OCI-LY7 (cell line): ENCODE measurements around the gene MAMLD1. TPM values are rescaled to one million over a fixed set of nuclear protein-coding genes. Genes with fewer than 3 reads are reported as not detected.

ENCODE experiments used
- BruUV-seq: library from RNA; stranded (reverse); fragments of 400-500 nt; replicated peaks from 2 replicates; lab custom pipeline; 2021; lab: Mats Ljungman, UMichigan
- CTCF ChIA-PET: fragments of 300-600 bp; sonication (Branson Sonifier 250); formaldehyde crosslinking; loops from one replicate; lab custom pipeline; 2022; ENCODE audit warnings: antibody characterized with exemption; ENCODE audit not compliant: unreplicated experiment; lab: Charles Lee
- POLR2A ChIA-PET: fragments of 300-600 bp; sonication (Branson Sonifier 250); formaldehyde crosslinking; loops from one replicate; lab custom pipeline; 2022; ENCODE audit warnings: antibody characterized with exemption; lab: Charles Lee
- DNase-seq: peaks from one replicate; pipeline ENCODE4 v3.0.0-alpha.2; 2015; ENCODE audit warnings: low spot score
- H2AFZ ChIP-seq: fragments of 200-600 bp; sonication (generic), shearing (Covaris generic); 2 replicates; pipeline ENCODE4 v1.6.1; 2014; ENCODE audit warnings: mild to moderate bottlenecking, antibody characterized with exemption, low read length, moderate library complexity
- H3K27ac ChIP-seq: fragments of 200-600 bp; sonication (generic); 2 replicates; pipeline ENCODE4 v1.5.1; 2014; ENCODE audit warnings: mixed run types, low read depth, mild to moderate bottlenecking, moderate library complexity, low read length, inconsistent platforms; ENCODE audit not compliant: poor library complexity, severe bottlenecking
- H3K36me3 ChIP-seq: fragments of 200-600 bp; sonication (generic); 2 replicates; pipeline ENCODE4 v1.6.1; 2014; ENCODE audit warnings: mild to moderate bottlenecking, antibody characterized with exemption, low read length, moderate library complexity, mixed read lengths; ENCODE audit not compliant: insufficient read depth
- H3K4me1 ChIP-seq: fragments of 200-600 bp; sonication (generic); 2 replicates; pipeline ENCODE4 v1.5.1; 2014; ENCODE audit warnings: mild to moderate bottlenecking, low read length; ENCODE audit not compliant: insufficient read depth, poor library complexity, severe bottlenecking
- H3K4me2 ChIP-seq: fragments of 200-600 bp; sonication (generic); 2 replicates; pipeline ENCODE4 v1.6.1; 2014; ENCODE audit warnings: mild to moderate bottlenecking, low read length
- H3K4me3 ChIP-seq: fragments of 200-600 bp; sonication (generic); 2 replicates; pipeline ENCODE4 v1.5.1; 2014; ENCODE audit warnings: mild to moderate bottlenecking, low read depth, low read length; ENCODE audit not compliant: poor library complexity, severe bottlenecking
- H3K79me2 ChIP-seq: fragments of 200-600 bp; sonication (generic); 2 replicates; pipeline ENCODE4 v1.6.1; 2016; ENCODE audit warnings: low read depth, mild to moderate bottlenecking, low read length, moderate library complexity, mixed read lengths; ENCODE audit not compliant: insufficient read depth
- H3K9me2 ChIP-seq: fragments of 200-600 bp; sonication (generic); 2 replicates; pipeline ENCODE4 v1.6.1; 2016; ENCODE audit warnings: mild to moderate bottlenecking, low read length, mixed read lengths; ENCODE audit not compliant: insufficient read depth
- H3K9me3 ChIP-seq: fragments of 200-600 bp; sonication (generic); 2 replicates; pipeline ENCODE4 v1.6.1; 2014; ENCODE audit warnings: mild to moderate bottlenecking, mixed run types, low read length, mixed read lengths
- H4K20me1 ChIP-seq: fragments of 200-600 bp; sonication (generic); 2 replicates; pipeline ENCODE4 v1.6.1; 2014; ENCODE audit warnings: mild to moderate bottlenecking, antibody characterized with exemption, low read length, moderate library complexity, mixed read lengths; ENCODE audit not compliant: insufficient read depth
- EZH2phosphoT487 ChIP-seq: fragments of 200-600 bp; sonication (generic); IDR thresholded peaks from 2 replicates; pipeline ENCODE4 v1.6.1; 2018; ENCODE audit warnings: low read depth, borderline replicate concordance, mild to moderate bottlenecking, mixed run types, antibody characterized with exemption, low read length, moderate library complexity, mixed read lengths
- intact Hi-C: fragments of 100-400 bp; cut with micrococcal nuclease; formaldehyde crosslinking; loops from one replicate; pipeline ENCODE4 v1.10.0; 2022; ENCODE audit not compliant: unreplicated experiment
- total RNA-seq, 2 experiments: library from RNA; depleted of rRNA in 1 of 2; stranded (reverse); fragments of >200 nt in 1 of 2; shearing (Covaris generic) in 1 of 2; gene quantifications; 2 replicates each; pipeline ENCODE4 v1.2.3, GENCODE V29; 2014 to 2022
- TF ChIP-seq, protein P1 (sequence below): fragments of 200-600 bp; sonication (generic); conservative IDR thresholded peaks from 2 replicates; pipeline ENCODE4 v1.5.1; 2014; ENCODE audit warnings: mild to moderate bottlenecking, antibody characterized with exemption, low read length, moderate library complexity, mixed read lengths

Gene MAMLD1
- total RNA-seq, 2 experiments from 2014 or later, result not detected

DNA sequence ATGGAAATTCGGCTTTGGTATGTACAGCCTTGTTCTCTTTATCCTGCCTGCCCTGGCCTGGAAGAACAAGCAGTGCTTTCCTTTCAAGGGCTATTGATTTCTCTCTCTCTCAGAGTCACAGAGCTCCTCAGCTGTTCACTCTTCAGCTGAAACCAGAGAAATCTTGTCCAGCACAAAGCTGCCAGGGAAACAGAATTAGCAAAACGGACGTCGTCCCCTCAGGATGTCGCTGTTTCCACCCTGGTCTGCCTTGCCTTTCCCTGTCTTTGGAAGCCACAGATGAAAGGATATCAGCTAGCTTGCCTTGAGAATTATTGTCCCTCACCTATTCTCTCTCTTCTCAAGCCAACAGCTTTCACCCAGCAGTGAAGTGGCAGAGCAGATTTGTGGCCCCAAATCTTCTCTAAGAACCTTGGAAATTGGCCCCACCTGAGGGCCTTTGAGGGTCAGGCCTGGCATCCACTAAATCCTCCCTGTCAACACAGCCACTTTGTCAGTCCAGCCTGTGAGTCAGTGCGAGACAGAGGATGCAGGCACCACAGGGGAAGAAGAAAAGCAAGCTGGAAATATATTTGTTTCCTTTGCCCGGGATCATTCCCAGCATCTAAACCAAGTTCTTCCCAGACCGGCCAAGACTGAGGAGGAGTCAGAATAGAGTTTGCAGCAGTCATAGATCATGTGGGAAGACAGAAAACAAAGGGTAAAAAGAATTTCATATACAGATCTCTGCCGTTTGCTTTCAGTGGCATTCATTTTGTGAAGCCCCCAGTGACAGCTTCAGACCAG lies 141.5 kb downstream of the MAMLD1 start:
- Histone ChIP-seq H3K4me3 (no peak overlapping the region), H3K27ac (no peak overlapping the region), H3K4me1 (no peaks in the 10 kb centered on the region), H3K9me2 (no peaks in the 10 kb centered on the region), H4K20me1 (no peaks in the 10 kb centered on the region), H3K4me2 (no peak overlapping the region), H3K9me3 (no peaks in the 10 kb centered on the region), H3K36me3 (no peaks in the 10 kb centered on the region), H2AFZ (no peak overlapping the region), H3K79me2 (no peaks in the 10 kb centered on the region)
- BruUV-seq, result no TSS peak
- no peak for TF ChIP-seq EZH2phosphoT487
- TF ChIP-seq, protein P1, sequence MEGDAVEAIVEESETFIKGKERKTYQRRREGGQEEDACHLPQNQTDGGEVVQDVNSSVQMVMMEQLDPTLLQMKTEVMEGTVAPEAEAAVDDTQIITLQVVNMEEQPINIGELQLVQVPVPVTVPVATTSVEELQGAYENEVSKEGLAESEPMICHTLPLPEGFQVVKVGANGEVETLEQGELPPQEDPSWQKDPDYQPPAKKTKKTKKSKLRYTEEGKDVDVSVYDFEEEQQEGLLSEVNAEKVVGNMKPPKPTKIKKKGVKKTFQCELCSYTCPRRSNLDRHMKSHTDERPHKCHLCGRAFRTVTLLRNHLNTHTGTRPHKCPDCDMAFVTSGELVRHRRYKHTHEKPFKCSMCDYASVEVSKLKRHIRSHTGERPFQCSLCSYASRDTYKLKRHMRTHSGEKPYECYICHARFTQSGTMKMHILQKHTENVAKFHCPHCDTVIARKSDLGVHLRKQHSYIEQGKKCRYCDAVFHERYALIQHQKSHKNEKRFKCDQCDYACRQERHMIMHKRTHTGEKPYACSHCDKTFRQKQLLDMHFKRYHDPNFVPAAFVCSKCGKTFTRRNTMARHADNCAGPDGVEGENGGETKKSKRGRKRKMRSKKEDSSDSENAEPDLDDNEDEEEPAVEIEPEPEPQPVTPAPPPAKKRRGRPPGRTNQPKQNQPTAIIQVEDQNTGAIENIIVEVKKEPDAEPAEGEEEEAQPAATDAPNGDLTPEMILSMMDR, result no peak
- CTCF ChIA-PET, result no interaction called here
- POLR2A ChIA-PET, result no interaction called here
- DNase-seq, result no peak
- intact Hi-C loops, result no loop called here

- Histone ChIP-seq H3K9me3 (no peaks in the 10 kb centered on the region), H3K9me2 (no peaks in the 10 kb centered on the region), H3K4me2 (no peak overlapping the region), H3K36me3 (no peaks in the 10 kb centered on the region), H3K79me2 (no peaks in the 10 kb centered on the region), H4K20me1 (no peaks in the 10 kb centered on the region), H3K4me1 (no peaks in the 10 kb centered on the region), H3K4me3 (no peak overlapping the region), H3K27ac (no peak overlapping the region), H2AFZ (no peak overlapping the region)
- no peak for TF ChIP-seq EZH2phosphoT487
- ChIA-PET CTCF (no interaction called here), POLR2A (no interaction called here)
- intact Hi-C loops, result no loop called here
- BruUV-seq, result no TSS peak
- DNase-seq, result no peak
Measured at GRCh38 chrX:150506020-150506419, 142.9 kb downstream of the MAMLD1 start.

GRCh38 chrX:150506486-150506885 lies 143.4 kb downstream of the MAMLD1 start:
- ChIA-PET CTCF (no interaction called here), POLR2A (no interaction called here)
- intact Hi-C loops, result no loop called here
- Histone ChIP-seq H3K27ac (no peak overlapping the region), H3K36me3 (no peaks in the 10 kb centered on the region), H2AFZ (no peak overlapping the region), H3K4me2 (no peak overlapping the region), H3K9me3 (no peaks in the 10 kb centered on the region), H3K9me2 (no peaks in the 10 kb centered on the region), H3K4me1 (no peaks in the 10 kb centered on the region), H4K20me1 (no peaks in the 10 kb centered on the region), H3K79me2 (no peaks in the 10 kb centered on the region), H3K4me3 (no peak overlapping the region)
- TF ChIP-seq EZH2phosphoT487, result no peak
- TF ChIP-seq, protein P1, result no peak
- DNase-seq, result no peak
- BruUV-seq, result no TSS peak
